ENCODE results near the gene PTH. TPM values are rescaled to one million over a fixed set of nuclear protein-coding genes. Genes with fewer than 3 reads are reported as not detected.

The PTH gene
- total RNA-seq, result not detected in 2 replicates
- not detected for polyA plus RNA-seq (2012)

DNA sequence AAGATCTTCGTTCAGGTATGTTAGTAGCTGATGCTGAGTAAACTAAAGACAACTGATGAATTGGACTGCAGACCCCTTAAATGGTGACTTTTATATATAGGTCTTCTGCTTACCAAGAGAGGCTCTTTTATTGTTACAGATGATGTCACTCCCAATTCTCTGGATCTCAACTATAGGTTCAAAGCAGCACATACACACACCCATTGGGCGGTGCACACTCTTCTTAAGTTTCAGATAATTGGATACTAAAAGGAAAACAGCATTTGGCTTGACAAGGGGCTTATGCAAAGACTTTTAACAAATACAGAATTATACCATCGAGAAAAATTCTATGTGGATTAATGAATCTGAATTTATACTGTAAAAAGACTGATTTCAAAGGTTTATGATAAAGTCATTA lies at the start of gene PTH:
TSS of gene PTH (minus strand) at position 69 of the 400 bp plus-strand sequence. CDS start 3,142 bp downstream, outside the sequence.
- DNase-seq (ENCODE audit: low read depth), result no peak

DNA sequence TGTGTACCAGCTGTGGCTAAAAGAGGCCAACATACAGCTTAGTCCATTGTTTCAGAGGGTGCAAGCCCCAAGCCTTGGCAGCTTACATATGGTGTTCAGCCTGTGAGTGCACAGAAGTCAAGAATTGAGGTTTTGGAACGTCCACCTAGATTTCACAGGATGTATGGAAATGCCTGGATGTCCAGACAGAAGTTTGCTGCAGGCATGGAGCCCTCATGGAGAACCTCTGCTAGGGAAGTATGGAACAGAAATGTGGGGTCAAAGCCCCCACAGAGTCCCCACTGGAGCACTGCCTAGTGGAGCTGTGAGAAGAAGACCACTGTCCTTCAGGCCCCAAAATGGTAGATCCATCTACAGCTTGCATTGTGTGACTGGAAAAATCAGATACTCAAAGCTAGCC lies 42.2 kb upstream of the PTH start:
- DNase-seq (ENCODE audit: low read depth), result no peak

GRCh38 chr11:13535819-13536218 lies 40.0 kb upstream of the PTH start:
- no peak for DNase-seq (ENCODE audit: low read depth)

DNA sequence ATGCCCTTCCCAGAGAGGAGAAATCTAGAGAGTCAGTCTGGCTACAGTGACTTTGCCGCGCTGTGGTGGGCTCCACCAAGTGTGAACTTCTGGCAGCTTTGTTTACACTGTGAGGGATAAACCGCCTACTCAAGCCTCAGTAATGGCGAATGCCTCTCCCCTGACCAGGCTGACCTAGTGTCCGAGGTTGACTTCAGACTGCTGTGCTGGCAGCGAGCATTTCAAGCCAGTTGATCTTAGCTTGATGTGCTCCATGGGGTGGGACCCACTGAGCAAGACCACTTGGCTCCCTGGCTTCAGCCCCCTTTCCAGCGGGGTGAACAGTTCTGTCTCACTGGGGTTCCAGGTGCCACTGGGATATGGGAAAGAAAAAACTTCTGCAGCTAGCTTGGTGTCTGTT lies 38.6 kb upstream of the PTH start:
- no peak for DNase-seq (ENCODE audit: low read depth)

DNA sequence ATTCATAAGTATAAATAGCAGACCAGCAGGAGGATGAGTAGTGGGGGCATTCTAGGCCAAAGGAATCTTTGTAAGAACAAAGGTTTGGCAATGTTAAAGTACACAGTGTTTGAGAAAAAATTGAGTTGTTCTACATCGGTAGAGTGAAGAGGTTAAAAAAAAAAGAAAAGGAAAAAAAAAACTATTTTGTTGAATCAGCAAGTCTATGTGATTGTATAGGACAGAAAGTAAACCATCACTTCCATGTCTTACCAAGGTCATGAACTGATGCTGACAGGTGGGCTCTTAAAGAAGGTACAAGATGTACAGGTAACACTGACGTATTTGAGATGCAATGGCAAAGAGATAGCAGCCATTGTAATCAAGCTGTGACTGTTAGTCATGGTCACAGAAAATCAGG lies 29.5 kb upstream of the PTH start:
- no peak for DNase-seq (ENCODE audit: low read depth)

DNA sequence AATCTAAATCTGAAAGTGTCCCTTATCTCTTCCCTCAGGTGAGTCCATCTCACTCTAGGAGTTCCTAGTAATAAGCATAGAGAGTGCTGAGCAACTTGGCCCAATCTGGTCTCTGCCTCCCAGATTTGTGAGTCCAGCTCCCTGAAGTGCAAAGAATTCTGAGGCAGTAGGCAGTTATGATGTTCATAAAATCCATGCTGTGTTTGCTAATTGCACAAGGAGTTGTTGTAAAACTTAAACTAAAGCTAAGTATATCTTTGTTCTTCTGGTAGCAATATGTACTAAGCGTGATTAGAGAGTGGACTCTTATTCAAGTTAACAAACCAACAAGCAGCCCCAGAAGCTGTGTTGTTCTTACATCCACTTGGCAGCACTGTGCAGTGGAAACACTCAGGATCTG lies 7.6 kb upstream of the PTH start:
- DNase-seq (ENCODE audit: low read depth), result no peak

- DNase-seq (ENCODE audit: low read depth), result no peak
Measured at GRCh38 chr11:13502492-13502891, 6.7 kb upstream of the PTH start.

GRCh38 chr11:13494051-13494450 lies 1.7 kb downstream of the PTH start:
- no peak for DNase-seq (ENCODE audit: low read depth)

DNA sequence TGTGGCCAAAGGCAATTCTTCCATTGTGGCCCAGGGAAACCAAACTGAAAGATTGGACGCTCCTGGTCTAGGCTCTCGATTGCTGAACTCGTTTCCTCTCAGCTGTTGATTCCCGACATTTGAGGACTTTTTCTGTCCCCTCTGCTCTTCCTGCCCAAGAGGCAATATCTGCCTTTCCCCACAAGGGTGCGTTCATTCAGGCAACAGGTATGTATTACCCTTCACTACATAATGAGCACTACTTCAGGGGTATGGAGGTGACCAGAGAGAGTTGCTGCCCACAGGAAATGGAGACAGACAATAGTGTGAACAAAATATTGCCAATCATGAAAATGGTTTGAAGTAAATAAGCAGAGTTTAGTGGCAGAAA lies 8.2 kb downstream of the PTH start:
- DNase-seq (ENCODE audit: low read depth), result peak; percentile 16

DNA sequence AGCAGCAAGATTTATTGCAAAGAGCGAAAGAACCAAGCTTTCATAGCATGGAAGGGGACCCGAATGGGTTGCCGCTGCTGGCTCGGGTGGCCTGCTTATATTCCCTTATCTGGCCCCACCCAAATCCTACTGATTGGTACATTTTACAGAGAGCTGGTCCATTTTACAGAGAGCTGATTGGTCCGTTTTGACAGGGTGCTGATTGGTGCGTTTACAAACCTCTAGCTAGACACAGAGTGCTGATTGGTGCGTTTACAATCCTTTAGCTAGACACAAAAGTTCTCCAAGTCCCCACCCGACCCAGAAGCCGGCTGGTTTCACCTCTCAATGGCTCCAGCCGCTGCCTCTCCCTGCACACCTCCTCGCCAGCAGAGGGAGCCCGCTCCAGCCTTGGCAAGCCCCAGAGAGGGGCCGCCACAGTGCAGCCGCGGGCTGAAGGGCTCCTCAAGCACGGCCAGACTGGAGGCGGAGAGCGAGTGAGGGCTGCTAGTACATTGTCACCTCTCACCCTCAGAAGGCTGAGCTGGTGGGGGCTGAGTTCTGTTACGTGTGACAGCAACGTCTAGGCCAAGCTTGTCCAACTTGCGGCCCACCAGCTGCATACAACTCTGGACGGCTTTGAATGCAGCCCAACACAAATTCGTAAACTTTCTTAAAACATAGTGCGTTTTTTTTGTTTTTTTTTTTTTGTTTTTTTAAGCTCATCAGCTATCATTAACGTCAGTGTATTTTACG lies 8.7 kb downstream of the PTH start:
- DNase-seq (ENCODE audit: low read depth), result peak; percentile 42

GRCh38 chr11:13480198-13480597 lies 15.6 kb downstream of the PTH start:
- DNase-seq (ENCODE audit: low read depth), result no peak

- DNase-seq (ENCODE audit: low read depth), result no peak
Measured at GRCh38 chr11:13479688-13480087, 16.1 kb downstream of the PTH start.

DNA sequence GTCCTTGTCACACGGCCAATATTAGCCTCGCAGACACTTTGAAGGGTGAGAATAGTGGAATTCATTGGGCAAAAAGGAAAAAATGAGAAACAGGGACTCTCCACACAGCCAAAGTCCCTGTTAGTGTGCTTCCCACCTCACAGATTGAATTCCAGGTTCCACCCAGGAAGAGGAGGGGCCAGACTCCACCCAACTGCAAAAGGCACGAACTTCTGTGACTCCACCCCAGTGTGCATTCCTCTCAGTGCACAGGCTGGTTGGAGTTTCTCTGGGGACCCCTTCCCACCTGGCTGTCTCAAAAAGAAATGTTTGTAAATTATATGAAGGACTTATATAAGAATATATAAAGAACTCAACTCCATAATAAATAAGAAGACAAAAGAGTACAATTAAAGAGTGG lies 20.7 kb downstream of the PTH start:
- DNase-seq (ENCODE audit: low read depth), result no peak

- DNase-seq (ENCODE audit: low read depth), result no peak
Measured at GRCh38 chr11:13473013-13473722, 22.6 kb downstream of the PTH start.

- DNase-seq (ENCODE audit: low read depth), result no peak
Measured at GRCh38 chr11:13468750-13469149, 27.0 kb downstream of the PTH start.

DNA sequence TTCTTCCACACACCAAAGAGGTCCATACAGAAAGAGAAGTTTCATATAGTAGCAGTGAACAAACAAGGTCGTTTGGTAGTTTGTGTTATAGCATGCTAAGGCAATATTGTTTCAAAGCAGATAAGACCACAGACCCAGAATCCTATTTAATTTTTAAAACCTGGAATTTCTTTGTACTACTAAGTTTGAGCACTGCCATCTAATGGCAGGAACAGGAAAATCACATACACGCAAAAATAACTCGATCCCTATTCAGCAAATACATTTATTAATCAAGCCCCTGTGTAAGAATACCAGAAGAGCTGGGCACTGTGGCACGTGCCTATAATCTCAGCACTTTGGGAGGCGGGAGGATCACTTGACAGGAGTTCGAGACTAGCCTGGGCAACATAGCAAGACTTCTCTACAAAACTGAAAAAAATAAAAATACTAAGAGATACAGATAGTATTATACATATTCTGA lies 29.9 kb downstream of the PTH start:
- DNase-seq (ENCODE audit: low read depth), result peak; percentile 42

DNA sequence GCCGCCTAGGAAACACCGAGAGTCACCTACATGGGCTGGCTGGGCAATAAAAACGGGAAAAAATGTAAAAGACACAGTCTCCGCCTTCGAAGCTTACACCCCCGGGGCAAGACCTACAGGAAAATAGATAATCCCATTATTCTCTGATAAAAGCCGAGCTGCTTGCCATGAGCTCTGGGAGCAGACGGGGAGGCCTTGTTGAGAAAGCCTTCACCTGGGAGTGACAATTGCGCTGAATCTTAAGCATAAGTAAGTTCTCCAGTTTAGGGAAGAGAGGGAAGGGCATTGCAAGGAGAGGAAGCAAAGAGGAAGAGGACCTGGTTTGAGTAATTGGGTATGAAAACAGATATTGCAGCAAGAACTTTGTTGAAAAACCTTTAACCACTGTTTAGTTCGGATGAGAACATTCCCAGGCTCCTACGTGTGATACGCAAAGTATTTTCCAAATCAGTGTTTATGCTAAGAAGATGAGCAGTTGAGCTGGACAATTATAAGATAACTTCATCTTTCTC lies 32.0 kb downstream of the PTH start:
- no peak for DNase-seq (ENCODE audit: low read depth)

GRCh38 chr11:13462901-13463778 lies 32.7 kb downstream of the PTH start, which contains the start of gene BTBD10:
BTBD10 (minus strand) TSS chr11:13463222; CDS start chr11:13445124, 18,098 bp downstream.
- DNase-seq (ENCODE audit: low read depth), result peak; percentile 97

- peak; percentile 61 for DNase-seq (ENCODE audit: low read depth)
Measured at GRCh38 chr11:13462311-13462900, 33.4 kb downstream of the PTH start.

DNA sequence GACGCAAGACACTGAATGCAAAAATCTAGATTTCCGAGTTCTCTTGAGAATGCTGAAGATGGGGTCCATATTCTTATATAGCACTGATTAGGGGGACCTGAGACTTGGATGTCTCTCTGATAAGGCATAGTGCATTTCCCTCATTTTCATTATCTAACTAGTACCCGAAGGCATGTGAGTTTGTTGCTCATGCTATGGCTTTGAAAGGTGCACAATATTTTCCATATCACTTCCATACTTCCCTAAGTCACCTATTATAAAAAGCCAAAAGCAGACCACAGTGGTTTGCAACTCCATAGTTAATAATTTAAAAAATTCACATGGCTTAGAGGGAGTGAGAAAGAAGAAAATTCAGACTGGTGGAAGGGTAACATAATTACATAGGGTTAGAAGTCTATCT lies 34.5 kb downstream of the PTH start:
- DNase-seq (ENCODE audit: low read depth), result no peak

DNA sequence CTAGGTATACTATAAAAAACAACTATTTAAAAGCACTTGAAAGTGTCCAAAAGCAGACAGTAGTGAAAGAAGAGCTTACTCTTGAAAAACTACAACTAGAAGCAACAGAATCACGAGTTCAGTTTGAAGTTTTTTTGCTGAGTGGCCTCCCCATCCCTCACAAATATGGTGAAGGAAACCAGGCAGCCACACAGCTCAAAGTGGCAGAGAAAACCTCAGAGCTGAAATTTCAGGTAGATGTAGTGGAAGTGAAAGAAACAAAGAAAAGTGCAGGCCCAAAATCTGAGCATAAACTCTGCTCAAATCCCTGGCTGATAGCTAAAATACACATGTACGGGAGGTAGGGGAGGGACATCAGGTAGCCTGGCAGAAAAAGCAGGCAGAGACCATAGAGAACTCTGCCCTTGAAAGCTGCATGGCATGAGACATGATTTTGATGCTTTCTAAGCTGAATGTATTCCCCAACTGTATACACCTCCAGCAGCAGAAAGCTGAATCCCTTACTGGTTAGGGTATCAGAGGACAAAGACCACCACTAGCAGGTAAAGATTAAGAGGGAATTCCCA lies 44.9 kb downstream of the PTH start:
- no peak for DNase-seq (ENCODE audit: low read depth)

Data from myocyte (in vitro differentiated cells).